Measurements from ENCODE around the gene KRTAP6-1.

GRCh38 chr21:30563630-30564029, 50.1 kb downstream of the KRTAP6-1 start:
- TF ChIP-seq, protein P1, sequence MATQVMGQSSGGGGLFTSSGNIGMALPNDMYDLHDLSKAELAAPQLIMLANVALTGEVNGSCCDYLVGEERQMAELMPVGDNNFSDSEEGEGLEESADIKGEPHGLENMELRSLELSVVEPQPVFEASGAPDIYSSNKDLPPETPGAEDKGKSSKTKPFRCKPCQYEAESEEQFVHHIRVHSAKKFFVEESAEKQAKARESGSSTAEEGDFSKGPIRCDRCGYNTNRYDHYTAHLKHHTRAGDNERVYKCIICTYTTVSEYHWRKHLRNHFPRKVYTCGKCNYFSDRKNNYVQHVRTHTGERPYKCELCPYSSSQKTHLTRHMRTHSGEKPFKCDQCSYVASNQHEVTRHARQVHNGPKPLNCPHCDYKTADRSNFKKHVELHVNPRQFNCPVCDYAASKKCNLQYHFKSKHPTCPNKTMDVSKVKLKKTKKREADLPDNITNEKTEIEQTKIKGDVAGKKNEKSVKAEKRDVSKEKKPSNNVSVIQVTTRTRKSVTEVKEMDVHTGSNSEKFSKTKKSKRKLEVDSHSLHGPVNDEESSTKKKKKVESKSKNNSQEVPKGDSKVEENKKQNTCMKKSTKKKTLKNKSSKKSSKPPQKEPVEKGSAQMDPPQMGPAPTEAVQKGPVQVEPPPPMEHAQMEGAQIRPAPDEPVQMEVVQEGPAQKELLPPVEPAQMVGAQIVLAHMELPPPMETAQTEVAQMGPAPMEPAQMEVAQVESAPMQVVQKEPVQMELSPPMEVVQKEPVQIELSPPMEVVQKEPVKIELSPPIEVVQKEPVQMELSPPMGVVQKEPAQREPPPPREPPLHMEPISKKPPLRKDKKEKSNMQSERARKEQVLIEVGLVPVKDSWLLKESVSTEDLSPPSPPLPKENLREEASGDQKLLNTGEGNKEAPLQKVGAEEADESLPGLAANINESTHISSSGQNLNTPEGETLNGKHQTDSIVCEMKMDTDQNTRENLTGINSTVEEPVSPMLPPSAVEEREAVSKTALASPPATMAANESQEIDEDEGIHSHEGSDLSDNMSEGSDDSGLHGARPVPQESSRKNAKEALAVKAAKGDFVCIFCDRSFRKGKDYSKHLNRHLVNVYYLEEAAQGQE (IDR thresholded peaks at IDR 0.05; ENCODE audit: insufficient replicate concordance, low read depth) = no peak
- TF ChIP-seq, protein P2, sequence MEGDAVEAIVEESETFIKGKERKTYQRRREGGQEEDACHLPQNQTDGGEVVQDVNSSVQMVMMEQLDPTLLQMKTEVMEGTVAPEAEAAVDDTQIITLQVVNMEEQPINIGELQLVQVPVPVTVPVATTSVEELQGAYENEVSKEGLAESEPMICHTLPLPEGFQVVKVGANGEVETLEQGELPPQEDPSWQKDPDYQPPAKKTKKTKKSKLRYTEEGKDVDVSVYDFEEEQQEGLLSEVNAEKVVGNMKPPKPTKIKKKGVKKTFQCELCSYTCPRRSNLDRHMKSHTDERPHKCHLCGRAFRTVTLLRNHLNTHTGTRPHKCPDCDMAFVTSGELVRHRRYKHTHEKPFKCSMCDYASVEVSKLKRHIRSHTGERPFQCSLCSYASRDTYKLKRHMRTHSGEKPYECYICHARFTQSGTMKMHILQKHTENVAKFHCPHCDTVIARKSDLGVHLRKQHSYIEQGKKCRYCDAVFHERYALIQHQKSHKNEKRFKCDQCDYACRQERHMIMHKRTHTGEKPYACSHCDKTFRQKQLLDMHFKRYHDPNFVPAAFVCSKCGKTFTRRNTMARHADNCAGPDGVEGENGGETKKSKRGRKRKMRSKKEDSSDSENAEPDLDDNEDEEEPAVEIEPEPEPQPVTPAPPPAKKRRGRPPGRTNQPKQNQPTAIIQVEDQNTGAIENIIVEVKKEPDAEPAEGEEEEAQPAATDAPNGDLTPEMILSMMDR (IDR thresholded peaks at IDR 0.05; ENCODE audit: insufficient read depth, low read length) = no peak
- TF ChIP-seq POLR2AphosphoS5 (IDR thresholded peaks at IDR 0.05; ENCODE audit: low read depth) = no peak
- no peak for TF ChIP-seq GABPA (IDR thresholded peaks at IDR 0.05; ENCODE audit: low read depth)

Data from HL-60 (cell line).